GM13976 (cell line): ENCODE results near the gene EPHB4.
"Not testable (repeated sequence)": the region's sequence is repeated elsewhere in the genome, so short reads cannot be mapped to it uniquely, and the experiment has no call there.

Experiments
- DNase-seq: peaks from one replicate; pipeline ENCODE4 v3.0.0; 2012; ENCODE audit warnings: low spot score
- CTCF ChIP-seq: IDR thresholded peaks from 2 replicates; pipeline ENCODE4 v1.5.1; 2012; ENCODE audit warnings: borderline replicate concordance, mild to moderate bottlenecking; ENCODE audit not compliant: insufficient read depth; ENCODE audit errors: extremely low read depth, missing control alignments, control extremely low read depth
- in situ Hi-C: fragments of 300-500 bp; cut with MboI; formaldehyde crosslinking; loops from one replicate; pipeline ENCODE4 v1.12.0; 2022; ENCODE audit warnings: low sequenced_read_pairs, mixed read lengths, inconsistent platforms; ENCODE audit not compliant: unreplicated experiment

Gene EPHB4

GRCh38 chr7:100855515-100855914 is 28.2 kb upstream of the EPHB4 start:
- no peak for DNase-seq
- in situ Hi-C loops: loop anchor here (25.0 kb wide), 1 partner anchor 393 kb away; the partner anchor contains the start of gene SPACDR
- TF ChIP-seq CTCF: no peak

GRCh38 chr7:100854899-100855298 is 27.6 kb upstream of the EPHB4 start:
- DNase-seq: not testable (repeated sequence)
- in situ Hi-C loops: loop anchor here (25.0 kb wide), 1 partner anchor 393 kb away; the partner anchor contains the start of gene SPACDR

- in situ Hi-C loops: loop anchor here (25.0 kb wide), 1 partner anchor 392 kb away; the partner anchor contains the start of gene SPACDR
These were observed 27.0 kb upstream of the EPHB4 start for GRCh38 chr7:100854146-100854895.

GRCh38 chr7:100852048-100852872 is 24.9 kb upstream of the EPHB4 start, which contains the start of gene SLC12A9:
SLC12A9 (plus strand) TSS chr7:100852713; CDS start chr7:100854198, 1,485 bp downstream.
- peak; percentile 98 for DNase-seq
- in situ Hi-C loops: loop anchor here (25.0 kb wide), 1 partner anchor 390 kb away; the partner anchor contains the start of gene SPACDR
- TF ChIP-seq CTCF: peak; percentile 91

More at GRCh38 chr7:100854146-100854895, 27.0 kb upstream of the EPHB4 start:
- DNase-seq: no peak
- TF ChIP-seq CTCF: no peak

GRCh38 chr7:100847360-100847759 is 20.0 kb upstream of the EPHB4 start:
- no peak for TF ChIP-seq CTCF
- in situ Hi-C loops: no loop called here
- no peak for DNase-seq

GRCh38 chr7:100840470-100841100 is 13.3 kb upstream of the EPHB4 start:
- in situ Hi-C loops: no loop called here
- no peak for TF ChIP-seq CTCF
- DNase-seq: no peak
